HepG2 (cell line): ENCODE measurements around the gene ARFGEF3. TPM values are rescaled to one million over a fixed set of nuclear protein-coding genes. Genes with fewer than 3 reads are reported as not detected.

Experiments used
- CREM ChIP-seq, 2 experiments: sonication (generic) in 1 of 2; formaldehyde crosslinking in 1 of 2; IDR thresholded peaks; 2 replicates each; pipeline versions ENCODE4 v1.4.0 to v1.6.1; 2016 to 2020; ENCODE audit warnings: antibody characterized with exemption in 1 of 2, mild to moderate bottlenecking in 1 of 2, missing genetic modification reagents in 1 of 2
- EP300 ChIP-seq, 3 experiments: sonication (generic) in 1 of 3; formaldehyde crosslinking in 1 of 3; IDR thresholded peaks; 2 replicates each; pipeline versions ENCODE4 v1.5.1 to v1.6.1; 2011 to 2020; ENCODE audit warnings: low read depth in 2 of 3, low read length in 2 of 3, borderline replicate concordance in 1 of 3, improper control_type of control experiment in 1 of 3, mild to moderate bottlenecking in 1 of 3, missing genetic modification reagents in 1 of 3, moderate library complexity in 1 of 3
- KLF16 ChIP-seq, 2 experiments: sonication (generic) in 1 of 2; formaldehyde crosslinking in 1 of 2; IDR thresholded peaks; 2 replicates each; pipeline versions ENCODE4 v1.6.1 to v1.8.0; 2016 to 2023; ENCODE audit warnings: missing genetic modification reagents in 2 of 2, missing compliant biosample characterization in 1 of 2
- SMARCC2 ChIP-seq: fragments of 450-650 bp; IDR thresholded peaks from 2 replicates; pipeline ENCODE4 v1.6.1; 2017; ENCODE audit warnings: antibody characterized with exemption, mild to moderate bottlenecking
- ZFP37 ChIP-seq: sonication (generic); formaldehyde crosslinking; IDR thresholded peaks from 2 replicates; pipeline ENCODE4 v1.4.0; 2020; ENCODE audit warnings: missing genetic modification reagents, borderline replicate concordance
- ZFX ChIP-seq: sonication (generic); formaldehyde crosslinking; IDR thresholded peaks from 2 replicates; pipeline ENCODE4 v1.4.0; 2020; ENCODE audit warnings: mild to moderate bottlenecking, low read depth, missing genetic modification reagents, moderate library complexity
- ZNF746 ChIP-seq: sonication (generic); formaldehyde crosslinking; IDR thresholded peaks from 2 replicates; pipeline ENCODE4 v1.8.0; 2022; ENCODE audit warnings: mild to moderate bottlenecking, missing genetic modification reagents
- ZNF790 ChIP-seq: sonication (generic); formaldehyde crosslinking; IDR thresholded peaks from 2 replicates; pipeline ENCODE4 v1.8.0; 2022; ENCODE audit warnings: missing genetic modification reagents, mild to moderate bottlenecking, borderline replicate concordance
- polyA plus RNA-seq, 8 experiments: library from polyadenylated mRNA; depleted of rRNA in 3 of 8; stranded (reverse) in 7 of 8; unstranded in 1 of 8; fragments of >200 nt; fragmentation: Illumina TruSeq in 4 of 8; extraction: Trizol in 4 of 8; gene quantifications; 2 replicates each; pipeline versions ENCODE4 v1.2.1 to v1.2.3, GENCODE V29; 2011 to 2016; ENCODE audit warnings: low read depth in 4 of 8, missing spikeins in 1 of 8, mixed read lengths in 1 of 8; ENCODE audit not compliant: insufficient read depth in 1 of 8
- total RNA-seq, 5 experiments: library from RNA; depleted of rRNA; stranded (reverse); fragments of >200 nt; fragmentation: Illumina TruSeq; extraction: Trizol; gene quantifications; 2 replicates each; pipeline ENCODE4 v1.2.3, GENCODE V29; 2016; ENCODE audit warnings: low read depth in 1 of 5
- TF ChIP-seq, protein P1 (sequence below): sonication (generic); formaldehyde crosslinking; IDR thresholded peaks from 2 replicates; pipeline ENCODE4 v1.5.0; 2020; ENCODE audit warnings: mild to moderate bottlenecking, missing genetic modification reagents, moderate library complexity
- TF ChIP-seq, protein P2 (sequence below): sonication (generic); formaldehyde crosslinking; IDR thresholded peaks from 2 replicates; pipeline ENCODE4 v1.5.1; 2020; ENCODE audit warnings: missing genetic modification reagents, mild to moderate bottlenecking, borderline replicate concordance
- TF ChIP-seq, protein P3 (sequence below): sonication (generic); formaldehyde crosslinking; IDR thresholded peaks from 2 replicates; pipeline ENCODE4 v1.5.0; 2020; ENCODE audit warnings: missing genetic modification reagents
- TF ChIP-seq, protein P4 (sequence below): sonication (generic); formaldehyde crosslinking; IDR thresholded peaks from 2 replicates; pipeline ENCODE4 v1.8.0; 2022; ENCODE audit warnings: low read depth, missing genetic modification reagents
- TF ChIP-seq, protein P5 (sequence below): sonication (generic); formaldehyde crosslinking; IDR thresholded peaks from 2 replicates; pipeline ENCODE4 v1.5.1; 2020; ENCODE audit warnings: mild to moderate bottlenecking, missing genetic modification reagents, moderate library complexity

Gene ARFGEF3
- total and polyA plus RNA-seq, 2 of the 13 experiments (the other 11 are each of a cell fraction or from before 2014, with no cell fraction given), result 0.60 to 2.6 TPM

DNA sequence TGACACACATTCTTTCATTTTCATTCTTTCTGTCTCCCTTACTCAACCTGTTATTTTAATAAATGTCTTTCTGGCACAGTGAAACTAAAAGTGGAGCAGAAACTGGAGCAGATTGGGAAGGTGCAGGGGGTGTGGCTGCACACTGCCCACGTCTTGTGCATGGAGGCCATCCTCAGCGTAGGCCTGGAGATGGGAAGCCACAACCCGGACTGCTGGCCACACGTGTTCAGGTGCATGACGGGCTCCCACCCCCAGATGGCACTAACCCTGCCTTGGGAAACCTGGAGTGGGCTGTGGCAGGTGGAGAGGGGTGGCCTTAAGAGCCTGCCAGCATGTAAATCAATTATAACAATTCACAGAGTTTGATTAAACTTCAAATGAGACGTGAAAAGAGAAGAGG is 128.0 kb downstream of the ARFGEF3 start (continued):
- TF ChIP-seq, protein P1, sequence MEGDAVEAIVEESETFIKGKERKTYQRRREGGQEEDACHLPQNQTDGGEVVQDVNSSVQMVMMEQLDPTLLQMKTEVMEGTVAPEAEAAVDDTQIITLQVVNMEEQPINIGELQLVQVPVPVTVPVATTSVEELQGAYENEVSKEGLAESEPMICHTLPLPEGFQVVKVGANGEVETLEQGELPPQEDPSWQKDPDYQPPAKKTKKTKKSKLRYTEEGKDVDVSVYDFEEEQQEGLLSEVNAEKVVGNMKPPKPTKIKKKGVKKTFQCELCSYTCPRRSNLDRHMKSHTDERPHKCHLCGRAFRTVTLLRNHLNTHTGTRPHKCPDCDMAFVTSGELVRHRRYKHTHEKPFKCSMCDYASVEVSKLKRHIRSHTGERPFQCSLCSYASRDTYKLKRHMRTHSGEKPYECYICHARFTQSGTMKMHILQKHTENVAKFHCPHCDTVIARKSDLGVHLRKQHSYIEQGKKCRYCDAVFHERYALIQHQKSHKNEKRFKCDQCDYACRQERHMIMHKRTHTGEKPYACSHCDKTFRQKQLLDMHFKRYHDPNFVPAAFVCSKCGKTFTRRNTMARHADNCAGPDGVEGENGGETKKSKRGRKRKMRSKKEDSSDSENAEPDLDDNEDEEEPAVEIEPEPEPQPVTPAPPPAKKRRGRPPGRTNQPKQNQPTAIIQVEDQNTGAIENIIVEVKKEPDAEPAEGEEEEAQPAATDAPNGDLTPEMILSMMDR (CRISPR knock-in tag), result peak; percentile 86
- TF ChIP-seq SMARCC2, result no peak
- TF ChIP-seq, protein P2, sequence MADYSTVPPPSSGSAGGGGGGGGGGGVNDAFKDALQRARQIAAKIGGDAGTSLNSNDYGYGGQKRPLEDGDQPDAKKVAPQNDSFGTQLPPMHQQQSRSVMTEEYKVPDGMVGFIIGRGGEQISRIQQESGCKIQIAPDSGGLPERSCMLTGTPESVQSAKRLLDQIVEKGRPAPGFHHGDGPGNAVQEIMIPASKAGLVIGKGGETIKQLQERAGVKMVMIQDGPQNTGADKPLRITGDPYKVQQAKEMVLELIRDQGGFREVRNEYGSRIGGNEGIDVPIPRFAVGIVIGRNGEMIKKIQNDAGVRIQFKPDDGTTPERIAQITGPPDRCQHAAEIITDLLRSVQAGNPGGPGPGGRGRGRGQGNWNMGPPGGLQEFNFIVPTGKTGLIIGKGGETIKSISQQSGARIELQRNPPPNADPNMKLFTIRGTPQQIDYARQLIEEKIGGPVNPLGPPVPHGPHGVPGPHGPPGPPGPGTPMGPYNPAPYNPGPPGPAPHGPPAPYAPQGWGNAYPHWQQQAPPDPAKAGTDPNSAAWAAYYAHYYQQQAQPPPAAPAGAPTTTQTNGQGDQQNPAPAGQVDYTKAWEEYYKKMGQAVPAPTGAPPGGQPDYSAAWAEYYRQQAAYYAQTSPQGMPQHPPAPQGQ (CRISPR knock-in tag), result no peak
- no peak for TF ChIP-seq ZNF790 (CRISPR knock-in tag)
- TF ChIP-seq, protein P3, sequence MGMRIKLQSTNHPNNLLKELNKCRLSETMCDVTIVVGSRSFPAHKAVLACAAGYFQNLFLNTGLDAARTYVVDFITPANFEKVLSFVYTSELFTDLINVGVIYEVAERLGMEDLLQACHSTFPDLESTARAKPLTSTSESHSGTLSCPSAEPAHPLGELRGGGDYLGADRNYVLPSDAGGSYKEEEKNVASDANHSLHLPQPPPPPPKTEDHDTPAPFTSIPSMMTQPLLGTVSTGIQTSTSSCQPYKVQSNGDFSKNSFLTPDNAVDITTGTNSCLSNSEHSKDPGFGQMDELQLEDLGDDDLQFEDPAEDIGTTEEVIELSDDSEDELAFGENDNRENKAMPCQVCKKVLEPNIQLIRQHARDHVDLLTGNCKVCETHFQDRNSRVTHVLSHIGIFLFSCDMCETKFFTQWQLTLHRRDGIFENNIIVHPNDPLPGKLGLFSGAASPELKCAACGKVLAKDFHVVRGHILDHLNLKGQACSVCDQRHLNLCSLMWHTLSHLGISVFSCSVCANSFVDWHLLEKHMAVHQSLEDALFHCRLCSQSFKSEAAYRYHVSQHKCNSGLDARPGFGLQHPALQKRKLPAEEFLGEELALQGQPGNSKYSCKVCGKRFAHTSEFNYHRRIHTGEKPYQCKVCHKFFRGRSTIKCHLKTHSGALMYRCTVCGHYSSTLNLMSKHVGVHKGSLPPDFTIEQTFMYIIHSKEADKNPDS (CRISPR knock-in tag), result no peak
- no peak for TF ChIP-seq ZNF746 (CRISPR knock-in tag)
- TF ChIP-seq, protein P4, sequence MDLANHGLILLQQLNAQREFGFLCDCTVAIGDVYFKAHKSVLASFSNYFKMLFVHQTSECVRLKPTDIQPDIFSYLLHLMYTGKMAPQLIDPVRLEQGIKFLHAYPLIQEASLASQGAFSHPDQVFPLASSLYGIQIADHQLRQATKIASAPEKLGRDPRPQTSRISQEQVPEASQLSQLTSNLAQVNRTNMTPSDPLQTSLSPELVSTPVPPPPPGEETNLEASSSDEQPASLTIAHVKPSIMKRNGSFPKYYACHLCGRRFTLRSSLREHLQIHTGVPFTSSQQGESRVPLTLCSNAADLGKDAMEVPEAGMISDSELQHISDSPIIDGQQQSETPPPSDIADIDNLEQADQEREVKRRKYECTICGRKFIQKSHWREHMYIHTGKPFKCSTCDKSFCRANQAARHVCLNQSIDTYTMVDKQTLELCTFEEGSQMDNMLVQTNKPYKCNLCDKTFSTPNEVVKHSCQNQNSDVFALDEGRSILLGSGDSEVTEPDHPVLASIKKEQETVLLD (CRISPR knock-in tag), result no peak
- no peak for TF ChIP-seq CREM (IDR thresholded peaks at IDR 0.05)
- TF ChIP-seq CREM (CRISPR knock-in tag; IDR thresholded peaks at IDR 0.05), result no peak
- no peak for TF ChIP-seq ZFP37 (CRISPR knock-in tag)
- TF ChIP-seq EP300 (IDR thresholded peaks at IDR 0.05; ENCODE audit: low read depth in 2 of 2, low read length in 2 of 2), result no peak
- no peak for TF ChIP-seq EP300 (CRISPR knock-in tag; IDR thresholded peaks at IDR 0.05; ENCODE audit: borderline replicate concordance)
- 0 out of 4 replicates have a peak, but pooled peaks of 1 of the 2 experiments have one; percentile 14 for TF ChIP-seq KLF16 (CRISPR knock-in tag; IDR thresholded peaks at IDR 0.05)
- TF ChIP-seq, protein P5, sequence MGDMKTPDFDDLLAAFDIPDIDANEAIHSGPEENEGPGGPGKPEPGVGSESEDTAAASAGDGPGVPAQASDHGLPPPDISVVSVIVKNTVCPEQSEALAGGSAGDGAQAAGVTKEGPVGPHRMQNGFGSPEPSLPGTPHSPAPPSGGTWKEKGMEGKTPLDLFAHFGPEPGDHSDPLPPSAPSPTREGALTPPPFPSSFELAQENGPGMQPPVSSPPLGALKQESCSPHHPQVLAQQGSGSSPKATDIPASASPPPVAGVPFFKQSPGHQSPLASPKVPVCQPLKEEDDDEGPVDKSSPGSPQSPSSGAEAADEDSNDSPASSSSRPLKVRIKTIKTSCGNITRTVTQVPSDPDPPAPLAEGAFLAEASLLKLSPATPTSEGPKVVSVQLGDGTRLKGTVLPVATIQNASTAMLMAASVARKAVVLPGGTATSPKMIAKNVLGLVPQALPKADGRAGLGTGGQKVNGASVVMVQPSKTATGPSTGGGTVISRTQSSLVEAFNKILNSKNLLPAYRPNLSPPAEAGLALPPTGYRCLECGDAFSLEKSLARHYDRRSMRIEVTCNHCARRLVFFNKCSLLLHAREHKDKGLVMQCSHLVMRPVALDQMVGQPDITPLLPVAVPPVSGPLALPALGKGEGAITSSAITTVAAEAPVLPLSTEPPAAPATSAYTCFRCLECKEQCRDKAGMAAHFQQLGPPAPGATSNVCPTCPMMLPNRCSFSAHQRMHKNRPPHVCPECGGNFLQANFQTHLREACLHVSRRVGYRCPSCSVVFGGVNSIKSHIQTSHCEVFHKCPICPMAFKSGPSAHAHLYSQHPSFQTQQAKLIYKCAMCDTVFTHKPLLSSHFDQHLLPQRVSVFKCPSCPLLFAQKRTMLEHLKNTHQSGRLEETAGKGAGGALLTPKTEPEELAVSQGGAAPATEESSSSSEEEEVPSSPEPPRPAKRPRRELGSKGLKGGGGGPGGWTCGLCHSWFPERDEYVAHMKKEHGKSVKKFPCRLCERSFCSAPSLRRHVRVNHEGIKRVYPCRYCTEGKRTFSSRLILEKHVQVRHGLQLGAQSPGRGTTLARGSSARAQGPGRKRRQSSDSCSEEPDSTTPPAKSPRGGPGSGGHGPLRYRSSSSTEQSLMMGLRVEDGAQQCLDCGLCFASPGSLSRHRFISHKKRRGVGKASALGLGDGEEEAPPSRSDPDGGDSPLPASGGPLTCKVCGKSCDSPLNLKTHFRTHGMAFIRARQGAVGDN (CRISPR knock-in tag), result peak; percentile 41
- TF ChIP-seq ZFX (CRISPR knock-in tag), result peak; percentile 34; the same call in 1 of the 2 replicates
